Measurements from ENCODE around the gene ALOXE3.
"Not testable (repeated sequence)": the region's sequence is repeated elsewhere in the genome, so short reads cannot be mapped to it uniquely, and the experiment has no call there.

The ALOXE3 gene

DNA sequence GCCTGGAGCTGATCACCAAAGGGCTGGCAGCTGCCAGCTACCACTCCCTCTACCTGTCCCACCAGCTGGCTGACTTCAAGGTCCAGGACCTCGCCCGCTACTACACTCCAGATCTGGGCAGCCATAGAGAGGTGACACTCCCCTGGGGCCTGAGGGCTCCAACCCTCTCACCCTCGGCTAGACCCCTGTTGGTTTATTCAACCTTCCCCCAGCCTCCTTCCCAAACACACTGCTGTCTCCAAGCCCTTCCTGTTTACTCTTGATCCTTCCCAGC, 48.8 kb downstream of the ALOXE3 start:
- DNase-seq (ENCODE audit: low spot score) = no peak

- no peak for DNase-seq (ENCODE audit: low spot score)
Measured at GRCh38 chr17:8068736-8069586, 49.4 kb downstream of the ALOXE3 start.

DNA sequence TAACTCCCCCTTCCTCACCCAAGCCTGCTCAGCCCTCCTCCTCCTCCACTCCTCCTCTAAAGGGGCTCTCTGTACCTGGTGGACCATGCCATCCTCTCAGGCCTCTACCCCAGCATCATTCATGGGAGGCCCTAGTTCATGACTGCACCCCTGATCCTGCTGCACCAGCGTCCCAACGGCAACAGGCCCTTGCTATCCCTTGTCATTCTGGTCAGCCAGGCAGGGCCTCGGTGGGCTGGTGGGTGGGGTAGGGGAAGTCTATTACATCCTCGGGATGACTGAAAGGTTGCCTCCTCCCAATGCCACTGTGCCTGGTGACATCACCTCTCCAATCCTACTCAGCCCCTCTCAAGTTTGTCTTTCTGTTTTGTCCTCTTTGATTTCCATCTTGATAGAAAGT, 50.5 kb downstream of the ALOXE3 start:
- DNase-seq (ENCODE audit: low spot score) = no peak

DNA sequence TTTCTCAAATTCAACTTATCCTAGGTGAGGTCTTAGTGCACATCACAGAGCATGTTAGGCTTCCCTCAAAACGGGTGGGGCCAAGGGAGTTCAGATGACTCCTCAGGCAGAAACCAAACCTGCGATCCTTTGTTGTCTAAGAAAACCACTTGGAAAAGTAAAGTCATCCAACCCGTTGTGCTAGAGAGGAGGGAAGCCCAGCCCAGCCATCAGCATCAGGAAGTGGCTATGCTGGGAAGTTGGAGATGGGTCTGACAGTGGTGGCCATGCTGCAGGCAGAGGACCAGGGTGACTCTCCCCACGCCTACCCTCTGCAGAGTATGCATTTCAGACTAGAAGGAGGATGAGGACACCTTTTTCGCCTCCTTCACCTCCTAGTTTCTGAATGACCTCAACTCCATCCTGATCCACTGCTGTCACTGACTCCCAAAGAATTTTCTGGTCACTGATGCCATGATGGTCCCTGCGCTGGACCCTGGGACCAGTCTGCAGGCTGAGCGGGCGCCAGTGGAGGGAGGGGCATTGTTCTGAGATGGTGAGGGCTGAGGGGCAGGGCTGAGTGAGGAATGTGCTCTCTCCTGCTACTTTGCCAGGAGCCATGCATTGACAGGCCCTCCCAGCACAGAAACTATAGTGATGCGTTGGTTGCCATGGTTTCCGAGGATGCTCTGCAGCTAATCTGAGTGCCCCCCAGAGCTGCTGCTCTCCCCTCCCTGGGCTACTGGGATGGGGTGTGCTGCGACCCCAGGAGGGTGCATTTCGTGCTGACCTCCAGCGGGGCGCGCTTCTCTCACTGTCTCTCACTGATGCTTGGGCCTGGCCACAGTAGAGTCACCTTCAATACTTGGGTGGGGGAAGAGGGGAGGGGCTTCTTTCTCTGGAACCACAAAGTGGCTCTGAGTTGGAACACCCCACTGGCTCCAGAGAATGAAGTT, 51.2 kb downstream of the ALOXE3 start:
- DNase-seq (ENCODE audit: low spot score) = no peak

DNA sequence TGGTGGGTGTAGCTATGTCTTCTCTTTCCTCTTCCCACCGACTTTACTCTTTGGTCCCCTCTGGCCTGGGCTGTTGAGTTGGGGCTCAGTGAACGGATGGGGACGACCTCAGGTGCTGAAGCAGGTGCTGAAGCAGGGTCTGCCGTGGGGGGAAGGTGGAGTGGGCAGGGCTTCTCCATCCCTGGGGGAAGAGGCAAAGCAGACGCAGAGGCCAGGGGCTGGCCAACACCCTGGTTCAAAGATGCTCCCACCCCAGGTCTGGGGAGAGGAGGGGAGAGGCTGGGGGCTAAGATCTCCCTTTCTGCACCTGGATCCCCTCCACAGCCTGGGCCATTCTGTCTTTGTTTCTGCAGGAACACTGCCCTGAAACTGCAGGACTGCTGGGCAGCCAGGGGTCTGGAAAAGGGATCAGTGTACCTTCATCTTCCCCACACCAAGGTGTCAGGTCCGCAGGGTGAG, 53.7 kb downstream of the ALOXE3 start:
- DNase-seq (ENCODE audit: low spot score) = no peak

DNA sequence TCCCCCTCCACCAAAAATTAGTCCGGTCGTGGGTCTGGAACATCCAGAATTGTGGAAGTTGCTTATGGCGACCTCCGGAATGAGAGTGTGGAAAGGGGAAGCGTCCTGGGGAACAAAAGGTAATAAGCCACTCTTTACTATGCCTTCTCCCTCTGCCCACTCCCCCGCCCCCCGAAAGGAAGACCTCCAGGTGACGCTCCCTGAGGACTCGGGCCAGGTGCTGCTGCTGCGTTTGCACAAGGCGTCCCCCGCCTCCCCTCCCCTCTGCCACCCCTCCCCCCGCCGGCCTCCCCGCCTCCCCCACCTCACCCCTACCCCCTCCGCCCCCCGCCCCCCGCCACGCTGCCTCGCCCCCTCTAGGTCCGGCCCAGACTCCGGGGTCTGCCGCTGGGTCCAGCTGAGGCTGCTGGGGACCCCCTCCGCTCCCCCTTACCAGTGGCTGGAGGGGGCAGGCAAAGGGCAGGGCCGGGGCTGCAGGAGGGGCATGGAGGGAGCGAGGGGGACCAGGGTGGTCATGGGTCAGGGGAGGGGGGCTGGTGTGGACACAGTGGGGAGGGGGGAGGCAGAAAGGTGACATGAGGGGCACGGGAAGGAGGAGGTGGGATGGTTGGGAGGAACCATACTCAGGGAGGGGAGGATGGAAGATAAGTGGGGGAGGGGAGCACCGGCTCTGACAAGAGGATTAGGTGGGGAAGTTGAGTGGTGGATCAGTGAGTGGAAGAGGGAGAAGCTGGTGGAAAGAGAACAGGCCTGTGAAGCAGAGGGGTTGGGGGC, 54.4 kb downstream of the ALOXE3 start:
- no peak for DNase-seq (ENCODE audit: low spot score)

DNA sequence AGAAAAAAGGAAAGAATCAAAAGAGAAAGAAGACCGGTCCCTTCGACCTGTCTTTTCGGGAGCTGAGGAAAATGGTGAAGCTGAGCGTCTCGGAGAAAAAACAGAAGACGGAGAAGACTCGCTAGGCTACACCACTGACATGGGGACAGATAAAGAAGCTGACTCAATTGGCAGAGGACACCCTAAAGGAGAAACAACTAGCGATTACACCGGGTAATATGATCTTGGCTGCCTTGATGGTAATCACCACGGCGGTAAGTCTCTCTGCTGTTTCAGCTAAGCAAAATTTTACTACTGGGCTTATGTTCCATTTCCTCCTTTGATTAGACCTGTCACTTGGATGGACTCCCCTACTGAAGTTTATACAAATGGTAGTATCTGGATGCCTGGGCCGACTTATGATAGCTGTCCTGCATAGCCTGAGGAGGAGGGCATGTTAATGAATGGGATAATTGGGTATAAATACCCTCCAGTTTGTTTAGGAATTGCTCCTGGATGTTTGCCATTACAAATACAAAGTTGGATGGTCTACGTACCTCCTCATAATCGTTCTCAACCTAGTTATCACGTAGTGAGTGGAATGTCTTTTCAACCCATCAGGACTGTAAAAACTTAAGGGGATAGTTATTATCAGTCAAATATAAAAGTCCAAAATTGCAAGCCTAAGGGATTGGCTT, 55.4 kb downstream of the ALOXE3 start:
- no peak for DNase-seq (ENCODE audit: low spot score)

GRCh38 chr17:8062435-8062806, 55.9 kb downstream of the ALOXE3 start:
- DNase-seq (ENCODE audit: low spot score) = no peak

DNA sequence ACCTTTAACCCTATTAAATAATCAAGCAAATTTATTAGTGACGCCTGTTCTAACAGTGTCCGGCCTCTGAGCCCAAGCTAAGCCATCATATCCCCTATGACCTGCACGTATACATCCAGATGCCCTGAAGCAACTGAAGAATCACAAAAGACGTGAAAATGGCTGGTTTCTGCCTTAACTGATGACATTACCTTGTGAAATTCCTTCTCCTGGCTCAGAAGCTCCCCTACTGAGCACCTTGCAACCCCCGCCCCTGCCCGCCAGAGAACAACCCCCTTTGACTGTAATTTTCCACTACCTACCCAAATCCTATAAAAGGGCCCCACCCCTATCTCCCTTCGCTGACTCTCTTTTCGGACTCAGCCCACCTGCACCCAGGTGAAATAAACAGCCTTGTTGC, 56.5 kb downstream of the ALOXE3 start:
- not testable (repeated sequence) for DNase-seq (ENCODE audit: low spot score)

DNA sequence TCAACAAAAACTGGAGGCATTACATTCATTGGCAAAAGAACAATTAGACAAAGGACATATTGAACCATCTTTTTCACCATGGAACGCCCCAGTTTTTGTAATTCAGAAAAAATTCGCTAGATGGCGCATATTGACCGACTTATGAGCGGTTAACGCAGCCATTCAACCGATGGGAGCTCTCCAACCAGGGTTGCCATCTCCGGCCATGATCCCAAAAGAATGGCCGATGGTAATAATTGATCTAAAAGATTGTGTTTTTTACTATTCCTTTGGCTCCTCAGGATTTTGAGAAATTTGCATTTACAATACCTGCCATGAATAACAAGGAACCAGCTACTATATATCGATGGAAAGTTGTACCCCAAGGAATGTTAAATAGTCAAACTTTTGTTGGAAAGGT, 58.0 kb downstream of the ALOXE3 start:
- peak; percentile 70 for DNase-seq (ENCODE audit: low spot score)

- DNase-seq (ENCODE audit: low spot score) = no peak
Measured at GRCh38 chr17:8059131-8059530, 59.2 kb downstream of the ALOXE3 start.

GRCh38 chr17:8057691-8058114, 60.6 kb downstream of the ALOXE3 start:
- DNase-seq (ENCODE audit: low spot score) = peak; percentile 62

- DNase-seq (ENCODE audit: low spot score) = no peak
Measured at GRCh38 chr17:8056976-8057625, 61.2 kb downstream of the ALOXE3 start.

DNA sequence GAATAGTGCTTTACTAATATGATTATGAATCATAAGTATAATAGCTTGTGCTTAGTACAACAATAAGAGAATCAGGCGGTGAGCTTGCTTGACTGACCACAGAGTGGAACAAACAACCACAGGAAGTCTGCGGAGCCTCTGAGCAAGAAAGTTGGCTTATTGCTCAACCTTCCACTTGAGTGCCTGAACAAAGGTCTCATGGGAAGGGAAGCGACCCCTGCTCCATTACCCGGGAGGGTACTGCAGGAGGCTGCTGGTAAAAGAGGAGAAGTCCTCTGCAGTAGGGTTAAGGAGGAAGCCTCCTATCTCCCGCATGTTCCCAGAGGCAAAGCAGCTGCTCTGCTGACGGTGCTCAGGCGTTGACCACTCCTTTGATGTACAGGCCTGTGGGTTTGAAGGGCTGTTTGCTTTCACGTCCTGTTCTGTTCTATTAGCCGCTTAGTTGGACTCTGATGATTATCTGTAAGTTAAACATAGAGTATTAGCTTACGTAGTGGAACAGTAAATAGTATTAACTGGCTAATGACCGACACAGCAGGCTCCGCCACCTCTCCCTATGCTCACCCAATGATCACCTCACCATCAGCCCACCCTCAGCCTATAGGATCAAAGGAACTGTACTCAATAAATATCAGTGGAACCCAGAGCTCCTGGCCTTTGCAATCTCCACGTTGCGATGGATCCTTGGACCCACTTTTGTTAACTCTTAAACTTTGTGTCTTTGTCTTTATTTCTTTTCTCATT, 61.9 kb downstream of the ALOXE3 start:
- DNase-seq (ENCODE audit: low spot score) = no peak

DNA sequence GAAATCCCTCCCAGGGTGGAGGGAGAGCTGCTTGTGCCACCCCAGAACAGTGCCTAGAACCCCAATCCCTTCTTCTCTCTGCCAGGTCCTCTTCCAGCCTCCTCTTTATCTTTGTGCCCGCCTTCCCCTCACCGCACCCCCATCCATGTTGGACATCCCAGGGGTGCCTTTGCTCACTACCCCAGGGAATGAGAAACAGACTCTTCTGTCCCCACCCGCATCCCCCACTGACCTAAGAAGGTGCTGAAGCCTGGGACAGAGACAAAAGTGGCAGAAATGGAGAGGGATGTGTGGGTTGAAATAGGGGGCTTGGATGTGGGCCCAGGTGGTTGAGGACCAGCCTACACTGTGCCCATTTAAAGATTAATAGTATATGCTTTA, 62.5 kb downstream of the ALOXE3 start:
- DNase-seq (ENCODE audit: low spot score) = no peak

GRCh38 chr17:8053600-8053999, 64.7 kb downstream of the ALOXE3 start:
- no peak for DNase-seq (ENCODE audit: low spot score)

GRCh38 chr17:8052256-8053252, 65.8 kb downstream of the ALOXE3 start:
- DNase-seq (ENCODE audit: low spot score) = no peak

DNA sequence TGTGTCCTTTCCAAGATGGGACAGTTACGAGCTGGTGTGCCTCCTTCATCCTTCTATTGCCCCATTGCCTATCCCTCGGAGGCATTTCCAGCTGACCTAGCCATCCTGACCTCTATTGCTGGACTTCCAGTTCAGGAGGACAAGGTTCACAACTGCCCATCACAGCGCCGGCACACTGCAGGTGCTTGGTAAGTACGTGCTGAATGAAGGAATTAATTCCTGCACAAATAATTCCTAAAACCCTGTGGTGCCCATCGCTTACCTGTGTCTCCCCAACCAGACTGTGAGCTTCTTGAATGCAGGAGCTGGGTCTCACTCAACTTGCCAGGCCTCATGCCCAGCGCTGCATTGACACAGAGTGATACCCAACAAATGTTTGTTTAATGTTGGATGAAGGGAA, 66.5 kb downstream of the ALOXE3 start:
- no peak for DNase-seq (ENCODE audit: low spot score)

DNA sequence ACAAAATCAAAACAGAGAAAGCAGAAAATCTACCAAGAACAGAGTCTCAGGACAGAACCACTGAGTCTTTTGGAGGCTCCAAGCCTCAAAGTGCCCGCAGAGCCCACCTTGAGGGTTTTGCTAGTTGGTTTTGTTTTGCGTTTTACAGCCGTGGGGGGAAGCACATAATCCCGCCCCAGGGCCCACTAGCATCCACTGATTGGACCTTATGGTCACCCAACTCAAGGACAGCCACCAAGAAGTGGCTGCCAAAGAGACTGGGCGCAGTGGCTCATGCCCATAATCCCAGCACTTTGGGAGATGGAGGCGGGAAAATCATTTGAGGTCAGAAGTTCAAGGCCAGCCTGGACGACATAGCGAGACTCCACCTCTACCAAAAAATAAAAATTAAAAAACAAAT, 69.6 kb downstream of the ALOXE3 start:
- no peak for DNase-seq (ENCODE audit: low spot score)
